ENCODE results near the gene TRMT2A. TPM values are rescaled to one million over a fixed set of nuclear protein-coding genes. Genes with fewer than 3 reads are reported as not detected.

TRMT2A gene
- polyA plus RNA-seq, 1 donor (not counting 4 experiments of a cell fraction or from before 2014, with no cell fraction given), result 18.3 TPM

DNA sequence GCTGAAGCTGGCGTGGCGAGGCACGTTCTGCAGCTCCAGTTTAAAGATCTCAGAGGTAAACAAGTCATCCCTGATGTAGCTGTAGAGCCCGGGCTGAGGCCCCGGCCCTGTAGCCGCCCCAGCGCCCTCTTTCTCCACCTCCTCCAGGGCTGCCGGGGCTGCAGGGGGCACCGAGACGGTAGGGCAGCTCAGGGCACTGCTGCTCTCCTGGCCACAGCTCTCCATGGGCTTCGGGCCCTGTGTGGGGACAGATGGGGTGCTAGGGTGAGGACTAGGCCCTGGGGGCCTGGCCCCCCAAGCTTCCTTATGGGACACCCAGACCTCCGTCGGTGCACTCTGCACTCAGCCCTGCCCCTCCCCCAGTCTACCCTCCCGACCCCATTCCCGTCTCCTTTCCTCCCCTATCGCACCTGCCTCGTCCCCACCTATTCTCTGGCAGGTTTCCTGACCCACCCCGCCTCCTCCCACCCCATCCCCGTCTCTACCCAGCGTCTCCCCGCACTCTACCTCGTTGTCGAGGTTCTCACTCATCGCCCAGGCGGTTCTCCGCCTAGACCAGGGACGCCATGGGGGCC lies 563 bp downstream of the TRMT2A start:
- H2AFZ ChIP-seq (ENCODE audit: control insufficient read depth, low read length), result peak overlapping the region; percentile 77
- peak overlapping the region; percentile 83 for H3K27ac ChIP-seq (ENCODE audit: control insufficient read depth, insufficient read depth, low read length)
- peaks cover 72% of the 10 kb centered on the region for H3K79me2 ChIP-seq (ENCODE audit: control insufficient read depth, insufficient read depth, low read length)
- DNase-seq (ENCODE audit: low read depth, low spot score) (no peak), FAIRE-seq (no peak)
- dilution Hi-C loops (cut with MboI; ENCODE audit: extremely low pct_ligation_motif_present, low sequenced_read_pairs), result no loop called here
- H3K9me3 ChIP-seq (ENCODE audit: control insufficient read depth, low read depth, low read length), result no peaks in the 10 kb centered on the region
- H3K4me3 ChIP-seq (ENCODE audit: control insufficient read depth in 2 of 3, extremely low read depth in 1 of 3, insufficient read depth in 2 of 3, low read depth in 1 of 3, low read length in 3 of 3), result peak overlapping the region; percentile 72 to 88 (median 88)
- H3K4me2 ChIP-seq (ENCODE audit: control insufficient read depth, extremely low read depth, insufficient read depth, low read depth, low read length), result peak overlapping the region; percentile 79
- H3K9me1 ChIP-seq (ENCODE audit: control insufficient read depth, extremely low read depth, insufficient read depth, low read length), result no peaks in the 10 kb centered on the region
- H4K20me1 ChIP-seq (ENCODE audit: control insufficient read depth, extremely low read depth, insufficient read depth, low read length), result no peaks in the 10 kb centered on the region
- peaks cover 16% of the 10 kb centered on the region for H3K4me1 ChIP-seq (ENCODE audit: control insufficient read depth, extremely low read depth, insufficient read depth, low read length)
- no peaks in the 10 kb centered on the region for H3K27me3 ChIP-seq (ENCODE audit: control insufficient read depth, extremely low read depth, insufficient read depth, low read length)
- no peak for TF ChIP-seq EZH2 (IDR thresholded peaks at IDR 0.05; ENCODE audit: low read length)
- TF ChIP-seq, protein P1, sequence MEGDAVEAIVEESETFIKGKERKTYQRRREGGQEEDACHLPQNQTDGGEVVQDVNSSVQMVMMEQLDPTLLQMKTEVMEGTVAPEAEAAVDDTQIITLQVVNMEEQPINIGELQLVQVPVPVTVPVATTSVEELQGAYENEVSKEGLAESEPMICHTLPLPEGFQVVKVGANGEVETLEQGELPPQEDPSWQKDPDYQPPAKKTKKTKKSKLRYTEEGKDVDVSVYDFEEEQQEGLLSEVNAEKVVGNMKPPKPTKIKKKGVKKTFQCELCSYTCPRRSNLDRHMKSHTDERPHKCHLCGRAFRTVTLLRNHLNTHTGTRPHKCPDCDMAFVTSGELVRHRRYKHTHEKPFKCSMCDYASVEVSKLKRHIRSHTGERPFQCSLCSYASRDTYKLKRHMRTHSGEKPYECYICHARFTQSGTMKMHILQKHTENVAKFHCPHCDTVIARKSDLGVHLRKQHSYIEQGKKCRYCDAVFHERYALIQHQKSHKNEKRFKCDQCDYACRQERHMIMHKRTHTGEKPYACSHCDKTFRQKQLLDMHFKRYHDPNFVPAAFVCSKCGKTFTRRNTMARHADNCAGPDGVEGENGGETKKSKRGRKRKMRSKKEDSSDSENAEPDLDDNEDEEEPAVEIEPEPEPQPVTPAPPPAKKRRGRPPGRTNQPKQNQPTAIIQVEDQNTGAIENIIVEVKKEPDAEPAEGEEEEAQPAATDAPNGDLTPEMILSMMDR (optimal IDR thresholded peaks at IDR 0.05 in 1 of 3, IDR thresholded peaks at IDR 0.05 in 1 of 3, conservative IDR thresholded peaks at IDR 0.05 in 1 of 3; ENCODE audit: extremely low read depth in 1 of 3, insufficient read depth in 2 of 3, low read length in 3 of 3), result no peak
- peaks cover 30 to 35% of the 10 kb centered on the region in 2 experiments for H3K36me3 ChIP-seq (ENCODE audit: control insufficient read depth in 2 of 2, extremely low read depth in 1 of 2, insufficient read depth in 2 of 2, low read length in 2 of 2)
- H3K9ac ChIP-seq (ENCODE audit: control insufficient read depth, extremely low read depth, insufficient read depth, low read length), result peak overlapping the region; percentile 93

DNA sequence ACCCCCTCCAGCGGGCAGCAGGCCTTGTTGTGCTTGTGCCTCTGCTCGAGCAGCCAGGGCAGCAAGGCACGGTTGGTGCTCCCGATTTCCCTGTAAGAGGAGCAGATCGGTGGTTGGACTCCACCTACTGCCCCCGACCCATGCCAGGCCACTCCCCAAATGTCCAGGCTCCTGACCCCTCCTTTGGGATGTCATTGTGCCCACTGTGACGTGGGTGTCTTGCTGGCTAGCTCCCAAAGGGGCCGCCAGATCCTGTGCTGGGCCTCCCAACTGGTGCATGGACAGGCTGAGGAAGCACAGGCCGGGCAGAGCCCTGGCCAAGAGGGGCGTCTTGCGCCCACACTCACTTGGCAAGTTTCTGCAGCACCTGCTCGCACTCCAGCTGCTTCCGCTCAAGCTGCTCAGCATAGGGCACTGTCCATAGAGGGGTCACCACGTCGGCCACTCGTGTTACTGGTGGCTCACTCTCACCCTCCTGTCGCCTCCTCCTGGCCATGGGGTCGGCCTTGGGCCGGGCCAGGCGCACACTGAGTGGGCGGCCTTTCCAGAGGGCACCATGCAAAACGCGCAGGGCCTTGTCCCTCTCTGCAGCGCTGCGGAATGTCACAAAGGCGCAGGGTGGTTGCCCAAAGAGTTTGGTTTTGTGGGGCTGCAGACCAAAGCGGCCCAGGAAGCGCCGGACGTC lies 1.2 kb downstream of the TRMT2A start, which contains the start of gene RANBP1:
Gene RANBP1 (plus strand): TSS at position 414 of the 685 bp plus-strand sequence. CDS start 81 bp downstream, at position 495.
- Histone ChIP-seq H3K4me3 (ENCODE audit: control insufficient read depth in 2 of 3, extremely low read depth in 1 of 3, insufficient read depth in 2 of 3, low read depth in 1 of 3, low read length in 3 of 3) (peak within 1 kb of the TSS; percentile 72 to 88 (median 88)), H3K4me1 (ENCODE audit: control insufficient read depth, extremely low read depth, insufficient read depth, low read length) (peaks cover 16% of the 10 kb centered on the region), H4K20me1 (ENCODE audit: control insufficient read depth, extremely low read depth, insufficient read depth, low read length) (no peaks in the 10 kb centered on the region), H3K27ac (ENCODE audit: control insufficient read depth, insufficient read depth, low read length) (peak within 1 kb of the TSS; percentile 83), H3K9ac (ENCODE audit: control insufficient read depth, extremely low read depth, insufficient read depth, low read length) (peak within 1 kb of the TSS; percentile 93), H2AFZ (ENCODE audit: control insufficient read depth, low read length) (peak within 1 kb of the TSS; percentile 77), H3K79me2 (ENCODE audit: control insufficient read depth, insufficient read depth, low read length) (peaks cover 66% of the 10 kb centered on the region), H3K9me3 (ENCODE audit: control insufficient read depth, low read depth, low read length) (no peaks in the 10 kb centered on the region), H3K27me3 (ENCODE audit: control insufficient read depth, extremely low read depth, insufficient read depth, low read length) (no peaks in the 10 kb centered on the region), H3K4me2 (ENCODE audit: control insufficient read depth, extremely low read depth, insufficient read depth, low read depth, low read length) (peak within 1 kb of the TSS; percentile 79), H3K9me1 (ENCODE audit: control insufficient read depth, extremely low read depth, insufficient read depth, low read length) (no peaks in the 10 kb centered on the region), H3K36me3 (ENCODE audit: control insufficient read depth in 2 of 2, extremely low read depth in 1 of 2, insufficient read depth in 2 of 2, low read length in 2 of 2) (peaks cover 33 to 42% of the 10 kb centered on the region in 2 experiments)
- no peak for FAIRE-seq
- no peak for DNase-seq (ENCODE audit: low read depth, low spot score)
- TF ChIP-seq, protein P1 (optimal IDR thresholded peaks at IDR 0.05 in 1 of 3, IDR thresholded peaks at IDR 0.05 in 1 of 3, conservative IDR thresholded peaks at IDR 0.05 in 1 of 3; ENCODE audit: extremely low read depth in 1 of 3, insufficient read depth in 2 of 3, low read length in 3 of 3), result no peak
- TF ChIP-seq EZH2 (IDR thresholded peaks at IDR 0.05; ENCODE audit: low read length), result no peak
- dilution Hi-C loops (cut with MboI; ENCODE audit: extremely low pct_ligation_motif_present, low sequenced_read_pairs), result no loop called here

All from keratinocyte (primary cell).